ENCODE data around the gene CXCL3.

DNA sequence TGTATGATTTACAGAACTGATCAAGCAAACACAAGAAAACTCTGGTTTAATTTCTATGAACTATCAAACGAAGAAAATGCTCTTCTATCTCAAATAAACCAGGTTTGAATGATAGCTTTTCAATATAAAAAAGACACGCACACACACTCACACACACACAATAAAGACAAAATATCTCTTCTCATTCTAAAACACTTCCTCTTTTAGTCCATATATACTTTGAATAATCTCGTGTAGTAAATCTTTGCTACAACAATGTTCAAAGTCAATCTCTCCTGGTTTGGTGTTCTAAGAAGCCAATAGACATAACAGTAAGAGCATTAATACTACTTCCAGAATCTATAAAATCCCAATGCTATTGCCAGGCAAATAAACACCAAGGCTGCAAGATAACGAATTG lies 47.2 kb upstream of the CXCL3 start:
- TF ChIP-seq, protein P1, sequence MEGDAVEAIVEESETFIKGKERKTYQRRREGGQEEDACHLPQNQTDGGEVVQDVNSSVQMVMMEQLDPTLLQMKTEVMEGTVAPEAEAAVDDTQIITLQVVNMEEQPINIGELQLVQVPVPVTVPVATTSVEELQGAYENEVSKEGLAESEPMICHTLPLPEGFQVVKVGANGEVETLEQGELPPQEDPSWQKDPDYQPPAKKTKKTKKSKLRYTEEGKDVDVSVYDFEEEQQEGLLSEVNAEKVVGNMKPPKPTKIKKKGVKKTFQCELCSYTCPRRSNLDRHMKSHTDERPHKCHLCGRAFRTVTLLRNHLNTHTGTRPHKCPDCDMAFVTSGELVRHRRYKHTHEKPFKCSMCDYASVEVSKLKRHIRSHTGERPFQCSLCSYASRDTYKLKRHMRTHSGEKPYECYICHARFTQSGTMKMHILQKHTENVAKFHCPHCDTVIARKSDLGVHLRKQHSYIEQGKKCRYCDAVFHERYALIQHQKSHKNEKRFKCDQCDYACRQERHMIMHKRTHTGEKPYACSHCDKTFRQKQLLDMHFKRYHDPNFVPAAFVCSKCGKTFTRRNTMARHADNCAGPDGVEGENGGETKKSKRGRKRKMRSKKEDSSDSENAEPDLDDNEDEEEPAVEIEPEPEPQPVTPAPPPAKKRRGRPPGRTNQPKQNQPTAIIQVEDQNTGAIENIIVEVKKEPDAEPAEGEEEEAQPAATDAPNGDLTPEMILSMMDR (IDR thresholded peaks at IDR 0.05; ENCODE audit: borderline replicate concordance, extremely low read depth, low read length, poor library complexity, severe bottlenecking), result no peak
- no peak for TF ChIP-seq EZH2 (IDR thresholded peaks at IDR 0.05; ENCODE audit: borderline replicate concordance, low read depth, low read length, severe bottlenecking)
